WTC11 (cell line): Measurements from ENCODE around the gene NAMPT. TPM values are rescaled to one million over a fixed set of nuclear protein-coding genes. Genes with fewer than 3 reads are reported as not detected.

Experiments
- ATAC-seq: fragments of 200-7000 bp; cut with Tn5 transposase; 2 replicates; pipeline ENCODE4 v1.10.0; 2021; ENCODE audit warnings: mild to moderate bottlenecking, moderate library complexity
- CTCF ChIA-PET: fragments of 300-600 bp; sonication (Branson Sonifier 250); formaldehyde crosslinking; loops from one replicate; lab custom pipeline; 2021; ENCODE audit warnings: antibody characterized with exemption; lab: Charles Lee
- POLR2A ChIA-PET: fragments of 350-600 bp; sonication (Branson Sonifier 250); formaldehyde crosslinking; loops from one replicate; lab custom pipeline; 2021; ENCODE audit warnings: antibody characterized with exemption; lab: Charles Lee
- DNase-seq: peaks from one replicate; pipeline ENCODE4 v3.0.0; 2021; ENCODE audit warnings: low spot score
- H3K27ac Mint-ChIP-seq: 2 replicates; pipeline ENCODE4 v1.8.0; 2021; ENCODE audit warnings: mixed read lengths
- H3K27me3 Mint-ChIP-seq: 2 replicates; pipeline ENCODE4 v1.8.0; 2021; ENCODE audit warnings: low read depth, mild to moderate bottlenecking, moderate library complexity, mixed read lengths
- H3K36me3 Mint-ChIP-seq: 2 replicates; pipeline ENCODE4 v1.8.0; 2021; ENCODE audit warnings: mixed read lengths
- H3K4me1 Mint-ChIP-seq: 2 replicates; pipeline ENCODE4 v1.8.0; 2022; ENCODE audit warnings: mixed read lengths
- H3K4me3 Mint-ChIP-seq: 2 replicates; pipeline ENCODE4 v1.8.0; 2021; ENCODE audit warnings: mild to moderate bottlenecking, moderate library complexity, mixed read lengths
- H3K9me3 Mint-ChIP-seq: 2 replicates; pipeline ENCODE4 v1.8.0; 2021; ENCODE audit warnings: mixed read lengths
- AFF4 ChIP-seq: sonication (generic); formaldehyde crosslinking; IDR thresholded peaks from 2 replicates; pipeline ENCODE4 v1.8.1; 2023; ENCODE audit warnings: mild to moderate bottlenecking, missing genetic modification reagents, borderline replicate concordance
- CTCF ChIP-seq: fragments of 200-600 bp; IDR thresholded peaks from 2 replicates; pipeline ENCODE4 v1.8.0; 2022; ENCODE audit warnings: antibody characterized with exemption
- EMX1 ChIP-seq: fragments of 250-450 bp; sonication (Bioruptor Pico); IDR thresholded peaks from 2 replicates; pipeline ENCODE4 v1.8.0; 2021; ENCODE audit warnings: mild to moderate bottlenecking
- ESRRA ChIP-seq: sonication (generic); formaldehyde crosslinking; IDR thresholded peaks from 2 replicates; pipeline ENCODE4 v1.8.1; 2022; ENCODE audit warnings: mild to moderate bottlenecking, missing genetic modification reagents, borderline replicate concordance
- FOXK1 ChIP-seq: sonication (generic); formaldehyde crosslinking; IDR thresholded peaks from 2 replicates; pipeline ENCODE4 v1.8.0; 2022; ENCODE audit warnings: mild to moderate bottlenecking, moderate library complexity, missing genetic modification reagents
- FOXP4 ChIP-seq: sonication (generic); formaldehyde crosslinking; IDR thresholded peaks from 2 replicates; pipeline ENCODE4 v1.8.0; 2022; ENCODE audit warnings: mild to moderate bottlenecking, missing genetic modification reagents
- NFATC4 ChIP-seq: fragments of 250-450 bp; sonication (Bioruptor Pico); IDR thresholded peaks from 2 replicates; pipeline ENCODE4 v1.9.0; 2021; ENCODE audit warnings: mild to moderate bottlenecking
- NFE2L1 ChIP-seq: sonication (generic); formaldehyde crosslinking; IDR thresholded peaks from 2 replicates; pipeline ENCODE4 v1.8.1; 2023; ENCODE audit warnings: missing genetic modification reagents
- NR1H2 ChIP-seq: sonication (generic); formaldehyde crosslinking; IDR thresholded peaks from 2 replicates; pipeline ENCODE4 v1.9.0; 2021; ENCODE audit warnings: mild to moderate bottlenecking, moderate library complexity, missing genetic modification reagents
- SMAD4 ChIP-seq: sonication (generic); formaldehyde crosslinking; IDR thresholded peaks from 2 replicates; pipeline ENCODE4 v1.8.0; 2022; ENCODE audit warnings: mild to moderate bottlenecking, missing genetic modification reagents
- SOX15 ChIP-seq: fragments of 250-450 bp; sonication (Bioruptor Pico); IDR thresholded peaks from 2 replicates; pipeline ENCODE4 v1.9.0; 2021; ENCODE audit warnings: mild to moderate bottlenecking
- SP1 ChIP-seq: sonication (generic); formaldehyde crosslinking; conservative IDR thresholded peaks from 2 replicates; pipeline ENCODE4 v1.8.1; 2022; ENCODE audit warnings: missing genetic modification reagents
- ZNF121 ChIP-seq: sonication (generic); formaldehyde crosslinking; IDR thresholded peaks from 2 replicates; pipeline ENCODE4 v1.8.0; 2023; ENCODE audit warnings: missing genetic modification reagents
- ZNF232 ChIP-seq: sonication (generic); formaldehyde crosslinking; IDR thresholded peaks from 2 replicates; pipeline ENCODE4 v1.8.0; 2022; ENCODE audit warnings: mild to moderate bottlenecking, missing genetic modification reagents
- ZNF416 ChIP-seq: fragments of 250-450 bp; sonication (Bioruptor Pico); IDR thresholded peaks from 2 replicates; pipeline ENCODE4 v1.9.0; 2021; ENCODE audit warnings: mild to moderate bottlenecking, inconsistent platforms
- total RNA-seq: library from RNA; stranded (reverse); gene quantifications from 3 replicates; pipeline ENCODE4 v1.2.3, GENCODE V29; 2021

NAMPT gene
- total RNA-seq, 1 experiment from 2014 or later = 99.1 TPM

GRCh38 chr7:106276513-106276912, 8.3 kb downstream of the NAMPT start:
- no peak for ATAC-seq
- H3K4me1 Mint-ChIP-seq = peaks cover 20% of the 10 kb centered on the region
- H3K27ac Mint-ChIP-seq = no peak overlapping the region
- TF ChIP-seq ZNF416 (no peak), ESRRA (CRISPR knock-in tag) (no peak), ZNF121 (no peak), NFE2L1 (CRISPR knock-in tag) (no peak), EMX1 (no peak), SMAD4 (no peak), NR1H2 (CRISPR knock-in tag) (no peak), ZNF232 (CRISPR knock-in tag) (no peak)
- DNase-seq = no peak
- ChIA-PET POLR2A (no interaction called here), CTCF (no interaction called here)
- no peak overlapping the region for H3K4me3 Mint-ChIP-seq
- H3K27me3 Mint-ChIP-seq = no peaks in the 10 kb centered on the region
- H3K36me3 Mint-ChIP-seq = peaks cover 32% of the 10 kb centered on the region
- H3K9me3 Mint-ChIP-seq = no peaks in the 10 kb centered on the region

GRCh38 chr7:106273009-106273668, 11.6 kb downstream of the NAMPT start:
- no peaks in the 10 kb centered on the region for H3K9me3 Mint-ChIP-seq
- POLR2A ChIA-PET = no interaction called here
- peaks cover 55% of the 10 kb centered on the region for H3K36me3 Mint-ChIP-seq

GRCh38 chr7:106270122-106270977, 14.4 kb downstream of the NAMPT start:
- H3K27ac Mint-ChIP-seq = no peak overlapping the region
- ChIA-PET CTCF (interaction anchor here (1.2 kb wide), 1 partner anchor 273 kb away, joined by 3 read pairs; no protein-coding TSS in a partner anchor), POLR2A (interaction anchor here (0.7 kb wide), 1 partner anchor 14 kb away, joined by 4 read pairs; the partner anchor contains the start of gene NAMPT)

More at GRCh38 chr7:106273009-106273668, 11.6 kb downstream of the NAMPT start:
- Mint-ChIP-seq H3K4me3 (no peak overlapping the region), H3K27ac (no peak overlapping the region), H3K27me3 (no peaks in the 10 kb centered on the region), H3K4me1 (no peaks in the 10 kb centered on the region)
- no peak for TF ChIP-seq SP1 (CRISPR knock-in tag)
- TF ChIP-seq FOXK1 (CRISPR knock-in tag) = no peak
- TF ChIP-seq SOX15 (CRISPR knock-in tag) = no peak
- TF ChIP-seq CTCF = no peak
- CTCF ChIA-PET = no interaction called here
- DNase-seq = no peak
- no peak for ATAC-seq

More at GRCh38 chr7:106270122-106270977, 14.4 kb downstream of the NAMPT start:
- Mint-ChIP-seq H3K4me1 (no peaks in the 10 kb centered on the region), H3K4me3 (no peak overlapping the region)
- no peak for TF ChIP-seq NFATC4 (CRISPR knock-in tag)
- no peak for TF ChIP-seq FOXP4
- no peak for TF ChIP-seq AFF4
- no peak for TF ChIP-seq NR1H2 (CRISPR knock-in tag)
- TF ChIP-seq, all 79 proteins: peak for 0
- Mint-ChIP-seq H3K9me3 (no peaks in the 10 kb centered on the region), H3K36me3 (peaks cover 64% of the 10 kb centered on the region), H3K27me3 (no peaks in the 10 kb centered on the region)
- no peak for DNase-seq
- no peak for ATAC-seq
